GM21515 (cell line): Measurements from ENCODE around the gene PI4KA.
"Not testable (repeated sequence)": the region's sequence is repeated elsewhere in the genome, so short reads cannot be mapped to it uniquely, and the experiment has no call there.

Experiments used
- ATAC-seq: cut with Tn5 transposase; IDR thresholded peaks from one replicate; pipeline ENCODE4 v1.9.1; 2021; ENCODE audit not compliant: unreplicated experiment

The PI4KA gene

DNA sequence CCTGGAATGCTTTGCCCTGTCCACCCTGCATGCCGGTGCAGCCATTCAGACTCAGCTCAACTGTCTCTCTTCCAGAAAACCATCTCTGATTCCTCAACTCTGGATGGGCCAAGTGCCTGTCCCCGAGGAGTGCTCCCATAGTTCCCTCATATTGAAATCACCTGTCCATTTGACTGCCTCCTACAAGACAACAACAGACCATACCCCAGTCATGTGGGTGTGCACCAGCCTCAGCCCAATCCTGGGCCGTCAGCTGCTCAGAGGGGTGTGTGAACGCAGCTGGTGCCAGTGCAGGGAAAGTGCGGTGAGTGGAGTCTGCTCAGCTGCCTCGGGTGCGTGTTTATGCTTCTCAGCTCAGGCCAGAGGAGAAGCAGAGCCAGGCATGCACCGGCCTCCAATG lies 126.2 kb downstream of the PI4KA start:
- ATAC-seq: not testable (repeated sequence)

- no peak for ATAC-seq
Measured at GRCh38 chr22:20729194-20729593, 129.4 kb downstream of the PI4KA start.

GRCh38 chr22:20728523-20729190 lies 130.0 kb downstream of the PI4KA start:
- no peak for ATAC-seq

GRCh38 chr22:20727118-20728015 lies 131.2 kb downstream of the PI4KA start:
- no peak for ATAC-seq

DNA sequence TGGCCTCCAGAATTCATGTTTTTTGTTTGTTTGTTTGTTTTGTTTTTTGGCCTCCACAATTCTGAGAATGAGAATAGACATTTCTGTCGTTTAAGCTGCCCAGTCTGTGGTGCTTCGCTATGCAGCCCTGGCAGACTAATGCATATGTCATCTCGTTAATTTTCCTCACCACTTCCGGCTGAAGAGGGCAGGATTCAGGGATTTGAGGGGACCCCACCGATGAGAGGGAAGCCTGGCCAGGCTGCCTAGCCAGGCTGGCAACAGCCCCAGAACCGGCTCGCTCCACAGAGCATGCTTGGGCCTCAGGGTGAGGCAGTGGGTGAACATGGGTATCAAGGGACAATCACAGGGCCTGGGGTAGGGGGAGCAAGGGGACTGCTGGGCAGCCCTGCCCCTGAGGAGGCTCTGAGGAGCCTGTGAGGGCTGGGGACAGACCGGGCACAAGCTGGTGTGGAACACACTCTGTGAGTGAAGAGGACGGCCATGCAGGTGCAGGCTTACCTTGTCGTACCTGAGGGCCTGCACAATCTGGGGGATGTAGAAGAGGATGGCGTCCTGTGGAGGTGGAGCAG lies 132.5 kb downstream of the PI4KA start:
- no peak for ATAC-seq

DNA sequence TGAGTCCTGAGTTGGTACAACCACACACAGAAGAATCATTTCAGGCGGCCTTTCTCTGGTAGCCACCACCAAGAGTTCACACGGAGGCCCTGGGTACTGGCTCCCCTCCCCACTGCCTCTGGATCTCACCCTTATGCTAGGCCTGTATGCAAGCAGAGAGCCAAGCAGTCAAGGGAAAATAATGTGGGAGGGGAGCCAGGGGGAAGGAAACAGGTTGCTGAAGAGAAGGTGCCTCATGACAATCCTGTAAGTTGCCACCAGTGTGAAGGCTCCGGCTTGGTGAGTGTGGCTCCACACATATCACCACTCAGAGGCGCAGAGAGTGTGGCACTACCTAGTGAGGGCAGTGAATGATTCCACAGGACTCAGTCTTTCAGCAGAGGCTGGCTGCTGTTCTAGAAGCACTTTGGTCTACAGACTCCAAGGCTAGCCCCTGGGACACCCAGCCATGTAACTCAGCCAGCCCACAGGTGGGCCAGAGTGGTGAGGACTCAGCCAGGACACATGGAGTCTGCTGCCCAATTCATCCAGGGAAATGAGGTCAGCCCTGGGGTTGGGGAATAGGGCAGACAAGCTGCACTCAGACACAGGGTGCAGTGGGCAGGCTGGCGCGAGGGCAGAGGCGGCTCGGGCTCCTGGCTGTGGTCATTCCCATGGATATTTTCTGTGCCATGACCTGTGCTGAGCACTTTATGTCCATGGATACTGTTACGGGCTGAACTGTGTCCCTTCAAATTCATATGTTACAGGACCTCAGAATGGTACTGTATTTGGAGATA lies 133.7 kb downstream of the PI4KA start:
- ATAC-seq: no peak

DNA sequence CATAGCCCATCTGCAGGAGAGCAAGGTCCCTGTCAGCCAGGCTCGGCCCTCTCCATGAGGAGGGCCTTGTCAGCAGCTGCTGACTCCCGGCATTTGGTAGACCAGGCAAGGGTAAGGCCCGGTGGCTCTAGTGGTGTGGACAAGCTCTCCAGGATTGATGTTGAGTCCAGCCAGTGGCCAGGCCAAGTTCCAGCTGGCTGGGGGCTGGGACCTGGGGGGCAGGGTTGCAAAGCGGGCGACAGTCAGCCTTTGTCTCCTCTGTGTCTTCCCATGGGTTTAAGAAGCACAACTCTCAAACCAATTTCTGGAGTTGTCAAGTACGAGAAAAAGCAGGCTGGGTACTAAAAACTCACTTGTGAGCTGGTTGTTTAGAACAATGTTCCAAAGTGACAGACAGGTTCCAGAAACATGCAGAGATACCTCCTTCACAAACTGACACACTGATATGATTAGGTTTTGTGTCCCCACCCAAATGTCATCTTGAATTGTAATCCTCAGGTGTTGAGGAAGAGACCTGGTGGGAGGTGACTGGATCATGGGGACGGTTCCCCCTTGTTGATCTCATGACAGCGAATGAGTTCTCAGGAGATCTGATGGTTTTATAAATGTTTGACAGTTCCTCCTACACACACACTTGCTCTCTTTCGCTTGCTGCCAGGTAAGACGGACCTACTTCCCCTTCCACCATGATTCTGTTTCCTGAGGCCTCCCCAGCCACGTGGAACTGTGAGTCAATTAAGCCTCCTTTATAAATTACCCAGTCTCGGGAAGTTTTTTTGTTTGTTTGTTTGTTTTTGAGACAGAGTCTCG lies 137.0 kb downstream of the PI4KA start:
- ATAC-seq: no peak

- ATAC-seq: no peak
Measured at GRCh38 chr22:20720692-20721408, 137.8 kb downstream of the PI4KA start.

GRCh38 chr22:20718727-20719126 lies 139.9 kb downstream of the PI4KA start:
- not testable (repeated sequence) for ATAC-seq

DNA sequence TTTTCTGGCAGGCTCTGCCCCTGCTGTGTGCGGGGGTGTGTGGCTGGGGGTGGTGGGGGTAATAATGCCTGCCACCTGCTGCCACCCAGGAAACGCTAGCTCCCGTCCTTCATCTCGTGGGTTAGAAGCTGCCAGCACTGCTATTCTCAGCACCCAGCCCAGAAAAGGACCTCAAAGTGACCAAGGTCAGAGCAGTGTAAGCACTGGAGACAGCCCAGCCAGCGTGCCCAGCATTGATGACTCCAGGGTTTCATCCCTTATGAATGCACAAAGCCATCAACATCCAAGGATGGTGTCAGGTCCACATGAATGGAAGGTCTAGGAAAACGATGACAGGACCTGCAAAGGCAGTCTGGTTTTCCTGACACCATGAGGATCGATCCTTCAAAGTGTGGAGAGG lies 140.6 kb downstream of the PI4KA start:
- not testable (repeated sequence) for ATAC-seq

- ATAC-seq: not testable (repeated sequence)
Measured at GRCh38 chr22:20717213-20717866, 141.3 kb downstream of the PI4KA start.

- ATAC-seq: not testable (repeated sequence)
Measured at GRCh38 chr22:20713116-20713515, 145.5 kb downstream of the PI4KA start.

DNA sequence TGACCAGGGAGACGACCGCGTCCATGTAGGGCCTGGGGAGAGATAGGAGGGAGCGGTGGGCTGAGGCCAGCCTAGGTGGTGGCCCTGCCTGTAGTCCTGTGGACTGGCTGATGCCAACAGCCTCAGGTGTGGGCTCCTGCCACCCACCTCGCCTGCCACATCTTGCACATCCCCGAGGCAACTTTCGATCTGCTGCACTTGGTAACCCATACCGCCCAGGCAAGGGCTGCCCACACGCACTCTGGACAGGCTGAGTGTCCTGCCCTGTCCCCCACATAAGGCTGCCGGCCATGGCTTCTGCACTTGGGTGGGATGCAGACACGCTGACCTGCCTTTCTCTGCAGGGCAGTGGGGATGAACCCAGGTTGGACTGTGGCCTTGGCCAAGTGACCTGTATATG lies 148.6 kb downstream of the PI4KA start:
- not testable (repeated sequence) for ATAC-seq

GRCh38 chr22:20707549-20708118 lies 151.0 kb downstream of the PI4KA start:
- ATAC-seq: not testable (repeated sequence)

DNA sequence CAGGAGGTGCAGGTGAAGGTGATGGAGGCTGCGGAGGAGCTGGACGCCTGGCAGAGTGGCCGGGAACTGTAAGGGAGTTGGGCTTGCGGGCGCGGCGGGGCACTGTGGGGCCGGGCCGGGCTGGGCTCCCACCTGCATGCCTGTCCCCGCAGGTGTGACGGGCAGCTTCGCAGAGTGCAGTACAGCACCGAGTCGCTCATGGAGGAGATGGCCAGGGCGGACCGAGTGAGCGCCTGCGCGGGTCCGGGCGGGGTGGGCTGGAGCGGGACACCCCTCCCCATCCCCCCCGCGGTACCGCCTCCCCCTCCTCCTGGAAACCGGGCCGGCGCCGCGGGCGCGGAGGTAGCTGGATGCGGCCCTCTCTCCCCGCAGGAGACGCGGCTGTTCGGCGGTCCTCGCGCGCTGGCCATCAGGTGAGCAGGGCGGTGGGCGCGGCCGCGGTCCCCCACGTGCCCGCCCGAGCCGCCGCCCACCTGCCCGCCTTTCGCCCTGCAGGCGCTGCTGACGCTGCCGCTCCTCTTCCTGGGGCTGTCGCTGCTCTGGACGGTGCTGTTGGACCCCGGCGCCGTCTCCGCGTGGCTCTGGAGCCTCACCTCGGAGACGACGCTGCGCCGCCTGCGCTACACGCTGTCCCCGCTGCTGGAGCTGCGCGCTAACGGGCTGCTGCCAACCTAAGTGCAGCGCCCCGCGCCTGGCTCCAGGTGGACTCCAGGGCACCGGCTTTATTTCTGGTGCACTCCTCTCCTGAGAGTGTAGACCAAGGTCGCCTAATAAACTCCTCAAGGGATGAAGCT lies 154.6 kb downstream of the PI4KA start:
- ATAC-seq: peak; percentile 4

DNA sequence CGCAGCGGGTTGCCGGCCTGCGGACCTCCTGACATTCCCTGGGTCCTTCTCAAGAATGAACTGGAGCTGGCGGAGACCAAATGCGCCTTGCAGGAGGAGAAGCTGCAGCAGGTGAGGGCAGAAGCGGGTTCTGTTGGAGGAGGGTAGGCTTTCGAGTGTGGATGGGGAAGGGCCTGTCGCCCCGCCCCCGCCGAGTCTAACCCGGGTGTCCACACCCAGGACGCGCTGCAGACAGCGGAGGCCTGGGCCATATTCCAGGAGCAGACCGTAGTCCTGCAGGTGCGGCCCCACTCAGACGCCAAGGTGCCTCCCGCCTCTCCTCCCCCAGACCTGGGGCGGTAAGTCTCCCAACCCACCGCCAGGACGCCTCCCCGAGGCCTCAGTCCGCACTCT lies 155.2 kb downstream of the PI4KA start:
- peak; percentile 23 for ATAC-seq

- ATAC-seq: peak; percentile 65
Measured at GRCh38 chr22:20702546-20703413, 155.8 kb downstream of the PI4KA start.
